Measurements from ENCODE around the gene DENND5A.

The DENND5A gene

GRCh38 chr11:9160166-9160565, 105.0 kb downstream of the DENND5A start:
- Histone ChIP-seq H3K36me3 (ENCODE audit: insufficient read depth, low read depth, low read length) (peaks cover 54% of the 10 kb centered on the region), H3K9me3 (ENCODE audit: insufficient read depth, low read depth, low read length) (no peaks in the 10 kb centered on the region), H3K4me3 (ENCODE audit: low read length) (no peak overlapping the region)

GRCh38 chr11:9158898-9159391, 106.2 kb downstream of the DENND5A start:
- H3K4me1 ChIP-seq (ENCODE audit: insufficient read depth, low read length): peaks cover 4% of the 10 kb centered on the region
- H3K9ac ChIP-seq (ENCODE audit: low read depth, low read length): no peak overlapping the region
- no peaks in the 10 kb centered on the region for H3K27me3 ChIP-seq (ENCODE audit: insufficient read depth, low read length)
- H3K36me3 ChIP-seq (ENCODE audit: insufficient read depth, low read depth, low read length): peaks cover 55% of the 10 kb centered on the region
- no peaks in the 10 kb centered on the region for H3K9me3 ChIP-seq (ENCODE audit: insufficient read depth, low read depth, low read length)
- H3K4me3 ChIP-seq (ENCODE audit: low read length): no peak overlapping the region
- H3K27ac ChIP-seq (ENCODE audit: low read length): no peak overlapping the region

More at GRCh38 chr11:9160166-9160565, 105.0 kb downstream of the DENND5A start:
- Histone ChIP-seq H3K4me1 (ENCODE audit: insufficient read depth, low read length) (peaks cover 4% of the 10 kb centered on the region), H3K27me3 (ENCODE audit: insufficient read depth, low read length) (no peaks in the 10 kb centered on the region), H3K9ac (ENCODE audit: low read depth, low read length) (no peak overlapping the region), H3K27ac (ENCODE audit: low read length) (no peak overlapping the region)

GRCh38 chr11:9155930-9156329, 109.2 kb downstream of the DENND5A start:
- no peak overlapping the region for H3K27ac ChIP-seq (ENCODE audit: low read length)
- no peaks in the 10 kb centered on the region; the same call in 1 of the 2 replicates for H3K4me1 ChIP-seq (ENCODE audit: insufficient read depth, low read length)
- H3K36me3 ChIP-seq (ENCODE audit: insufficient read depth, low read depth, low read length): peaks cover 58% of the 10 kb centered on the region

GRCh38 chr11:9153651-9154050, 111.5 kb downstream of the DENND5A start:
- Histone ChIP-seq H3K4me1 (ENCODE audit: insufficient read depth, low read length) (no peaks in the 10 kb centered on the region), H3K36me3 (ENCODE audit: insufficient read depth, low read depth, low read length) (peaks cover 64% of the 10 kb centered on the region), H3K9me3 (ENCODE audit: insufficient read depth, low read depth, low read length) (no peaks in the 10 kb centered on the region), H3K9ac (ENCODE audit: low read depth, low read length) (no peak overlapping the region), H3K4me3 (ENCODE audit: low read length) (no peak overlapping the region), H3K27me3 (ENCODE audit: insufficient read depth, low read length) (no peaks in the 10 kb centered on the region), H3K27ac (ENCODE audit: low read length) (no peak overlapping the region)

More at GRCh38 chr11:9155930-9156329, 109.2 kb downstream of the DENND5A start:
- H3K4me3 ChIP-seq (ENCODE audit: low read length): no peak overlapping the region
- H3K9ac ChIP-seq (ENCODE audit: low read depth, low read length): no peak overlapping the region
- H3K27me3 ChIP-seq (ENCODE audit: insufficient read depth, low read length): no peaks in the 10 kb centered on the region
- no peaks in the 10 kb centered on the region for H3K9me3 ChIP-seq (ENCODE audit: insufficient read depth, low read depth, low read length)

- Histone ChIP-seq H3K4me1 (ENCODE audit: insufficient read depth, low read length) (no peaks in the 10 kb centered on the region), H3K27me3 (ENCODE audit: insufficient read depth, low read length) (no peaks in the 10 kb centered on the region), H3K9me3 (ENCODE audit: insufficient read depth, low read depth, low read length) (no peaks in the 10 kb centered on the region), H3K27ac (ENCODE audit: low read length) (no peak overlapping the region), H3K9ac (ENCODE audit: low read depth, low read length) (no peak overlapping the region), H3K4me3 (ENCODE audit: low read length) (no peak overlapping the region), H3K36me3 (ENCODE audit: insufficient read depth, low read depth, low read length) (peaks cover 75% of the 10 kb centered on the region)
These were observed 113.5 kb downstream of the DENND5A start for GRCh38 chr11:9151631-9152030.

GRCh38 chr11:9150926-9151325, 114.2 kb downstream of the DENND5A start:
- no peaks in the 10 kb centered on the region for H3K27me3 ChIP-seq (ENCODE audit: insufficient read depth, low read length)
- no peaks in the 10 kb centered on the region for H3K9me3 ChIP-seq (ENCODE audit: insufficient read depth, low read depth, low read length)
- H3K4me1 ChIP-seq (ENCODE audit: insufficient read depth, low read length): no peaks in the 10 kb centered on the region
- H3K9ac ChIP-seq (ENCODE audit: low read depth, low read length): no peak overlapping the region
- H3K36me3 ChIP-seq (ENCODE audit: insufficient read depth, low read depth, low read length): peaks cover 81% of the 10 kb centered on the region
- no peak overlapping the region for H3K4me3 ChIP-seq (ENCODE audit: low read length)
- no peak overlapping the region for H3K27ac ChIP-seq (ENCODE audit: low read length)

- Histone ChIP-seq H3K27me3 (ENCODE audit: insufficient read depth, low read length) (no peaks in the 10 kb centered on the region), H3K36me3 (ENCODE audit: insufficient read depth, low read depth, low read length) (peaks cover 81% of the 10 kb centered on the region), H3K9ac (ENCODE audit: low read depth, low read length) (no peak overlapping the region), H3K27ac (ENCODE audit: low read length) (no peak overlapping the region), H3K9me3 (ENCODE audit: insufficient read depth, low read depth, low read length) (no peaks in the 10 kb centered on the region), H3K4me1 (ENCODE audit: insufficient read depth, low read length) (no peaks in the 10 kb centered on the region), H3K4me3 (ENCODE audit: low read length) (no peak overlapping the region)
These were observed 114.6 kb downstream of the DENND5A start for GRCh38 chr11:9150501-9150900.

- peaks cover 91% of the 10 kb centered on the region for H3K36me3 ChIP-seq (ENCODE audit: insufficient read depth, low read depth, low read length)
These were observed 116.4 kb downstream of the DENND5A start for GRCh38 chr11:9148727-9149126.

GRCh38 chr11:9148035-9148434, 117.1 kb downstream of the DENND5A start:
- Histone ChIP-seq H3K27me3 (ENCODE audit: insufficient read depth, low read length) (no peaks in the 10 kb centered on the region), H3K36me3 (ENCODE audit: insufficient read depth, low read depth, low read length) (peaks cover 94% of the 10 kb centered on the region), H3K27ac (ENCODE audit: low read length) (no peak overlapping the region), H3K9me3 (ENCODE audit: insufficient read depth, low read depth, low read length) (no peaks in the 10 kb centered on the region), H3K9ac (ENCODE audit: low read depth, low read length) (no peak overlapping the region), H3K4me1 (ENCODE audit: insufficient read depth, low read length) (no peaks in the 10 kb centered on the region), H3K4me3 (ENCODE audit: low read length) (no peak overlapping the region)

More at GRCh38 chr11:9148727-9149126, 116.4 kb downstream of the DENND5A start:
- no peaks in the 10 kb centered on the region for H3K27me3 ChIP-seq (ENCODE audit: insufficient read depth, low read length)
- H3K4me3 ChIP-seq (ENCODE audit: low read length): no peak overlapping the region
- H3K4me1 ChIP-seq (ENCODE audit: insufficient read depth, low read length): no peaks in the 10 kb centered on the region
- H3K27ac ChIP-seq (ENCODE audit: low read length): no peak overlapping the region
- H3K9me3 ChIP-seq (ENCODE audit: insufficient read depth, low read depth, low read length): no peaks in the 10 kb centered on the region
- no peak overlapping the region for H3K9ac ChIP-seq (ENCODE audit: low read depth, low read length)

GRCh38 chr11:9146477-9146876, 118.7 kb downstream of the DENND5A start:
- H3K27ac ChIP-seq (ENCODE audit: low read length): no peak overlapping the region
- H3K36me3 ChIP-seq (ENCODE audit: insufficient read depth, low read depth, low read length): peaks cover 100% of the 10 kb centered on the region
- no peaks in the 10 kb centered on the region for H3K27me3 ChIP-seq (ENCODE audit: insufficient read depth, low read length)
- H3K9me3 ChIP-seq (ENCODE audit: insufficient read depth, low read depth, low read length): no peaks in the 10 kb centered on the region
- H3K9ac ChIP-seq (ENCODE audit: low read depth, low read length): no peak overlapping the region
- H3K4me3 ChIP-seq (ENCODE audit: low read length): no peak overlapping the region
- H3K4me1 ChIP-seq (ENCODE audit: insufficient read depth, low read length): no peaks in the 10 kb centered on the region

- Histone ChIP-seq H3K9me3 (ENCODE audit: insufficient read depth, low read depth, low read length) (no peaks in the 10 kb centered on the region), H3K9ac (ENCODE audit: low read depth, low read length) (no peak overlapping the region), H3K27ac (ENCODE audit: low read length) (no peak overlapping the region), H3K4me3 (ENCODE audit: low read length) (no peak overlapping the region), H3K36me3 (ENCODE audit: insufficient read depth, low read depth, low read length) (peaks cover 98% of the 10 kb centered on the region), H3K27me3 (ENCODE audit: insufficient read depth, low read length) (no peaks in the 10 kb centered on the region), H3K4me1 (ENCODE audit: insufficient read depth, low read length) (no peaks in the 10 kb centered on the region)
These were observed 119.9 kb downstream of the DENND5A start for GRCh38 chr11:9145283-9145682.

- H3K36me3 ChIP-seq (ENCODE audit: insufficient read depth, low read depth, low read length): peaks cover 98% of the 10 kb centered on the region
- no peaks in the 10 kb centered on the region for H3K27me3 ChIP-seq (ENCODE audit: insufficient read depth, low read length)
- H3K4me3 ChIP-seq (ENCODE audit: low read length): no peak overlapping the region
- no peaks in the 10 kb centered on the region for H3K4me1 ChIP-seq (ENCODE audit: insufficient read depth, low read length)
- no peak overlapping the region for H3K27ac ChIP-seq (ENCODE audit: low read length)
- H3K9ac ChIP-seq (ENCODE audit: low read depth, low read length): no peak overlapping the region
- H3K9me3 ChIP-seq (ENCODE audit: insufficient read depth, low read depth, low read length): no peaks in the 10 kb centered on the region
These were observed 120.3 kb downstream of the DENND5A start for GRCh38 chr11:9144828-9145227.

Measured in iPS-20b (cell line).